GM12874 (cell line): ENCODE results near the gene AGRP.

Source experiments
- TF ChIP-seq, protein P1 (sequence below): IDR thresholded peaks from 2 replicates; pipeline ENCODE4 v1.5.1; 2011; ENCODE audit warnings: low read depth, mild to moderate bottlenecking, control low read depth, low read length, moderate library complexity; ENCODE audit not compliant: insufficient read depth

The AGRP gene

DNA sequence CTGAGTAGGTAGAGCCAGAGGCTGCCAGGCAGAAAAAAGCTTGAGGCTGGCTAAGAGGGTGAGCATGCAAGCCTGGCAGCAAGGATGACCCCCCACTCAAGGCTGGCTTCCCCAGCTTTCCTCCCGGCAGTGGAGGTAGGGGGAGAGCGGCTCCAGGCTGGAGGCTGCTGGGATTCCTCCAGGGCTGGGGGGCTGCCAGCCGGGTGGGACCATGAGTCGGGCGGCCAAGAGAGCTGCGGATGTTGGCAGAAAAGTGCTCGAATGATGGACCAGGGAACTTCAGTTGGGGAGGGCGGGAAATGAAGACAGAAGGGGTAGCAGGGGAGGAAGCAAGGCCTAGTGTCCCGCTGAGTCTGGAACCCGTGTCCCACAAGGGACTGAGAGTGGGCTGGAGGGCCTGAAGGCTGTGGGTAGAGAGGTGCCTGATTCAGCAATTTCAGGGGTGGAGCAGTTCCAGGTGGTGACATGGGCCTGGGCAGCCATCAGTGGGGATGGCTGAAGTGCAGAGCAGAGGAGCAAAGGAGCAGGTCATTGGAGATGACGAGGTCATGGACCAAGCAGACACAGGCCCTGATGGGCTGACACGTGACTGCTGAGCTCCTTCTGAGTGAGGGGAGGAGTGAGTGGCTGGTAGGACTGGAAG, 32.2 kb downstream of the AGRP start:
- TF ChIP-seq, protein P1, sequence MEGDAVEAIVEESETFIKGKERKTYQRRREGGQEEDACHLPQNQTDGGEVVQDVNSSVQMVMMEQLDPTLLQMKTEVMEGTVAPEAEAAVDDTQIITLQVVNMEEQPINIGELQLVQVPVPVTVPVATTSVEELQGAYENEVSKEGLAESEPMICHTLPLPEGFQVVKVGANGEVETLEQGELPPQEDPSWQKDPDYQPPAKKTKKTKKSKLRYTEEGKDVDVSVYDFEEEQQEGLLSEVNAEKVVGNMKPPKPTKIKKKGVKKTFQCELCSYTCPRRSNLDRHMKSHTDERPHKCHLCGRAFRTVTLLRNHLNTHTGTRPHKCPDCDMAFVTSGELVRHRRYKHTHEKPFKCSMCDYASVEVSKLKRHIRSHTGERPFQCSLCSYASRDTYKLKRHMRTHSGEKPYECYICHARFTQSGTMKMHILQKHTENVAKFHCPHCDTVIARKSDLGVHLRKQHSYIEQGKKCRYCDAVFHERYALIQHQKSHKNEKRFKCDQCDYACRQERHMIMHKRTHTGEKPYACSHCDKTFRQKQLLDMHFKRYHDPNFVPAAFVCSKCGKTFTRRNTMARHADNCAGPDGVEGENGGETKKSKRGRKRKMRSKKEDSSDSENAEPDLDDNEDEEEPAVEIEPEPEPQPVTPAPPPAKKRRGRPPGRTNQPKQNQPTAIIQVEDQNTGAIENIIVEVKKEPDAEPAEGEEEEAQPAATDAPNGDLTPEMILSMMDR = no peak

GRCh38 chr16:67449739-67450138, 33.6 kb downstream of the AGRP start:
- TF ChIP-seq, protein P1 = no peak

DNA sequence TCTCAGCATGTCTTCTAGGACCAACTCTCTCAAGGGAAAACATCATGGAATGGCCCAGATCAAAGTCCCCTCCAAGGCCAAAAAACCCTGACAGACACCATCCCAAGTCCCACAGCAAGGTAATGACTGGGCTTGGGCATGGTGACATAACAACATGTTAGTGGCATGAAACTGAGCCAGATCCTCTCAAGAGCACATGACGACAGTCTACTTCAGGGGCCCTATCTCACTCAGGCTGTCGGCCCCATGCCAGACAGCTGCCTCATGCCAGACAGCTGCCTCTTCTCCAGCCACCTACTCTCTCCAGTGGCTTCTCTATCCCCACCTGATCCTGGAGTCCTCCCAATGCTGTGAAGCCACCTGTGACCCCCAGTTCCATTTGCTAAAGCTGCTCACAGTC, 34.0 kb downstream of the AGRP start:
- TF ChIP-seq, protein P1 = no peak

DNA sequence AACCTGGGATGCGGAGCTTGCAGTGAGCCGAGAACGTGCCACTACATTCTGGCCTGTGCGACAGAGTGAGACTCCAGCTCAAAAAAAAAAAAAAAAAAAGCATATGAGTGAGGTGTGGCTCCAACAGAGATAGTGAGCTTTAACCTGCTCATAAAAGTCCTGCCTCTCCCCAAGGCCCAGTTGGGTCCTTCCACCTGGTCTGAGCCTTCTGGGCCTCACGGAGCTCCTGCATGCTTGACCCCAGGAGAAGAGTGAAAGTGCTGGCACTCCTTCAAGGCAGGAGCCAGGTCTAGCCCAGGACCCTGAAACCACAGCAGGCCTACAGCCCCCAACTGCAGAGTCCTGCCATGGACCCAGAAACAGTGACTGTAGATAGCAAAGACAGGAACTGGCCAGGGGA, 34.8 kb downstream of the AGRP start:
- TF ChIP-seq, protein P1 = no peak

DNA sequence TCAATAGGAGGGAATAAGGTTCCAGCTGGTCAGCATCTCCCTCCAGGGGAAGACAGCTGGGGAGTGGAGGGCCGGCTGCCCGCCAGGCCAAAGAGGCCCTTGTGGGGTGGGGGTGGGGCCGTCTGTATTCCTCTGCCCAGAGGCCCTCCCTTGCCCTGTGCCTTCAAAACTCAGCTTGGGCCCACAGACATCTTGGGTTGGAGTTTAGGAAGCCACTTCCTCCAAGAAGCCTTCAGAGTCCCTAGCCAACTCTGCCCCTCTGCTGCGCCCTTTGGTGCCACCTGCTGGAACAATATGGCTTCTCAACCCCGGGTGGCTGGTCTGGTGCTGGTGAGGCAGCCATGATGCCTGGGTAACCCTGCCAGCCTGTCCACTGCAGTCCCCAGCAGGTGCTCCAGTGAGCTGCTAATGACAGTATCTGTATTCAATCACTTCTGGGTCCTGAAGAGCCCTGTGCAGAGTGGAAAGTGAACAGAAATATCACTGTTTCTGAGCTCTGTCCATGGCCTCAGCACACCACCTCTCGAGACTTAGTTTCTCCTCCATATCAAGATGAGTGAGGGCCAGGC, 35.8 kb downstream of the AGRP start:
- TF ChIP-seq, protein P1 = peak; percentile 71

DNA sequence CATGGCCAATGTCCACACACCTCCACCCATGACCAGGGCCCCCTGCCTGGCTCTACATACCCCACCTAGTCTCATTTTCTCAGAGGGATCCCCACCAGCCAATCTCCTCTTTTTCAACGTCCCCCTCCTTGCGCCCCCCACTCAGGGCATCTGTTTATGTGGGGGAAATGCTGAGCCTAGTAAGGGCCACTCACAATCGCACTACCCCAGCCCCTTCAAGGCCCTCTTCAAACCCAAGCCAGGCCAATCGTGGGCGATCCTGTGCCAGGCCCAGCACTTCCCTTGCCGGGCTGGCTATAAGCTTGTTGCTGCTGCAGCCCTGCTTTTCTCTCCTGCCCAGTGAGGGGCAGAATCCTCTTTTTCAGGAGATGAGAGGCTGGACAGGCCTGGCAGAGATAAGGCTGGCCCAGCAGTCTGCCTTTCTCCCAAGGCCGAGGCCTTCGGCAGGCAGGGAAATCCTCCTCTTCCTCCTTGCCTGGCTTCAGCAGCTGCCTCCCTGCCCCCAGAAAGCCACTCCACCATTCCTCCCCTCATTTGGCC, 36.3 kb downstream of the AGRP start:
- TF ChIP-seq, protein P1 = no peak

DNA sequence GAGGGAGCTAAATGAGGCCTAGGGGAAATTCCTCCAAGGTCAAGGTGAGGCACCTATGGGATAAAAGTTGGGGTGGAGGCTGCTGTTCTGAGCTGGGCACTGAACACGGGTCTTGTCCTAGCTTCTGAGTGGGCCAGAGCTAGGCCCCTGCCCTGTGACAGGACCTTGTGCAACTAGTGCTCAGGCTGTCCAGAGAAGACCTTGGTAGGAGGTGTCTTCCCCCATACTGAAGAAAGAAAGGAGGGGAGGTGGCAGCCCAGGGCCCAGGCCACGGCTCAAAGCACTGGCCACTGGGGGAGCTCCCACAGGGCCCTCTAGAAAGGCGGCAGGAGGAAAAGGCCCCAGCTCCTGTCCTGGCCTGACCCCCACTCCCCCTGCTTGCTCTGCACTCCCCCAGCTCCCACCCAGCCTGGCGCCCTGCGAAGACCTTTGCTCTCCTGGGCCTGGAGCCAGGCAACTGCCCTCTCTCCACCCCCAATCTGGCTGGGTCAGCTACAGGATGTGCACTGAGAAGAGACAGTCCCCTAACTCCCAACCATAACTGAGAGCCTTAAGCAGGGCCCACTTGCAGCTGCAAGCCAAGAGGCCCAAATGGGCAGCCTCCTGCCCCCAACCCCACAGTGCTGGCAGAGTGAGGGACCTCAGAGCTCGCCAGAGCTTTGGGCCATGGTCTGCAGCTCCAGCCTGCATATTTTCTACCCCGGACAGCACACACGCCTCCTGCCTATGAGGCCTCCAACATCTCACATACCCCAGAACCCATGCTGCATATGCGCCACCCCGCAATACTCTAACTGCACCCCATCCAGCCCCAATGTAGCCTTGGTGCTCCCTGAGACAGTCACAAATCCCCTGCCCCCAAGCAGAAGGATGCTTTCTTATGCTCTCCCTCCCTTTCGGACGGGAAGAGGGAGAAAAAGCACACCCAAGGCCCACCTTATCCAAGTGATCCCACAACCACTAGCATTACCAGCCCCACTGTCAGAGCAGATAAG, 37.1 kb downstream of the AGRP start:
- TF ChIP-seq, protein P1 = no peak
